ENCODE data around the gene SPTBN4.
"Not testable (repeated sequence)": the region's sequence is repeated elsewhere in the genome, so short reads cannot be mapped to it uniquely, and the experiment has no call there.

SPTBN4 gene

DNA sequence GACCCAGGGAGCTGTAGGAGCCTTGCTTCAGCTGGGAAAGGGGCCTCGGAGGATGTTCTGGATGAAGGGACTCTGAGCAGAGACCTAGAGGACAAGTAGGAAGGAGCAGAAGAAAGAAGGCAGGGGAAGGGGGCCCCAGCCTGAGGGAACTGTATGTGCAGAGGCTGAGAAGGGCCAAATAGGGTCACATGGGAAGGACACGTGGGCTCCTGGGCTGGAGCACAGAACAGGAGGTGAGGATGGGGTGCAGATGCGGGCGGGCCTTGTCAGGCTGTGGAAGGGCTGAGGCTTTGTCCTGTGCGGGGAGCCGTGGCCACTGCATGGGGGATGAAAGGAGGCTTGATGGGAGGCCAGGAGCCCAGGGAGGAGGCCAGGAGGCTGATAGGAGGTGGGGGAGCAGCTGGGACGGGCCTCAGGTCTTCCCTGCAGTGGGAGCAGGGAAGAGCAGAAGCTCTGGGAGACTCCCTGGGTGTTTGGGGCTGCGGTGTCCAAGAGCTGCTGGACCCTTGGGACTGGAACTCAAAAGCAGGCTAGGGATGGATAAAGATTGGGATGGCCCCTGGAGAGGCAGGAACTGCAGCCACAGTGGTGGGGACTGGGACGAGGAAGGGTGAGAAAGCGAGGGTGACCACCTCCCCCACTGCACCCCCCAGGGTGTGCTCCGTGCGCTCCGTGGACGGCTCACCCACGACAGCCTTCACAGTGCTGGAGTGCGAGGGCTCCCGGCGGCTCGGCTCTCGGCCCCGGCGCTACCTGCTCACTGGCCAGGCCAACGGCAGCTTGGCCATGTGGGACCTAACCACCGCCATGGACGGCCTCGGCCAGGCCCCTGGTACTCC is 123.0 kb downstream of the SPTBN4 start:
- no peak for DNase-seq

DNA sequence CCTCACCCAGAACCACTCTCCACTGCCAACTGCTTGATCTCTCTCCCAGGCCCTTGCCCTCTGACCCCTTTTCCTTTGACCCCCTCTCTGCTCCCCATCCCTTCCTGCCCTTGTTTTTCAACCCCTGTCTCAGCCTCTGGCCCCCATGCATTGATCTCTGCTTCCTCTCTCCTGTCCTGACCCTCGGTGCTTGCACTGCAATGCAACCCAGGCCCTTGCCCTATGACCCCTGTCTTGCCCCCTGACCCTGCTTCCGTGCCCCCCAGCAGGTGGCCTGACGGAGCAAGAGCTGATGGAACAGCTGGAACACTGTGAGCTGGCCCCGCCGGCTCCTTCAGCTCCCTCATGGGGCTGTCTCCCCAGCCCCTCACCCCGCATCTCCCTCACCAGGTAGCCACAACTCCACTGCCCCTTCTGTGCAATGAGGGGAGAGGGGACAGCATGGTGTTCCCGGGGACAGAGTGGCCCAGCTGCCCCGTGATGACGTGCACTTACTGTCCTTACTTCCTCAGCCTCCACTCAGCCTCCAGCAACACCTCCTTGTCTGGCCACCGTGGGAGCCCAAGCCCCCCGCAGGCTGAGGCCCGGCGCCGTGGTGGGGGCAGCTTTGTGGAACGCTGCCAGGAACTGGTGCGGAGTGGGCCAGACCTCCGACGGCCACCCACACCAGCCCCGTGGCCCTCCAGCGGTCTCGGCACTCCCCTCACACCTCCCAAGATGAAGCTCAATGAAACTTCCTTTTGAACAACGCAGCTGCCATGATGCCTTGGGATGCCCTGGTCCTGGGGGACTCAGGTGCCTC is 123.9 kb downstream of the SPTBN4 start:
- no peak for DNase-seq

DNA sequence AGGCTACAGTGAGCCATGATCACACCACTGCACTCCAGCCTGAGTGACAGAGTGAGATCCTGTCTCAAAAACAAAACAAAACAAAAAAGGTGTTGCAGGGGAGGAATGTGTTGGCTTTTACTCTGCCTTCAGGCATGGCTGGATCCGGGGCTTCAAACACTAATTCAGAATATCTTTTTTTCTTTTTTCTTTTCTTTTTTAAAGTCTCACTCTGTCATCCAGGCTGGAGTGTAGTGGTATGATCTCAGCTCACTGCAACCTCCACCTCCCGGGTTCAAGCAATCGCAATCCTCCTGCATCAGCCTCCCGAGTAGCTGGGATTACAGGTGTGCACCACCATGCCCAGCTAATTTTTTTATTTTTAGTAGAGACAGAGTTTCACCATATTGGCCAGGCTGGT is 124.9 kb downstream of the SPTBN4 start:
- DNase-seq = not testable (repeated sequence)

DNA sequence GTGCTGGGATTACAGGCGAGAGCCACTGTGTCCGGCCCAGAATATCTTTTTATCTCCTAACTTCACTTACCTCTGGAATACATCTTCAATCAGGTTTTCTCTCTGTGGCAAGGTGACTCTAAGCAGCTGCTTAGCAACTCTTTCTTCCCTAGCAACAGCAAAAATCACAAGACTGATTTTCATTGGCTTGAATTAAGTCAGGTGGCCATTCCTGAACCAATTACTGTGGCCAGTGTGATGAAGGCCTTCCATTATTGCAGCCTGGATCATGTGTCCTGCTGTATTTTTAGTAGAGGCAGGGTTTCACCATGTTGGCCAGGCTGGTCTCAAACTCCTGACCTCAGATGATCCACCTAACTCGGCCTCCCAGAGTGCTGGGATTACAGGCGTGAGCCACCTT is 125.4 kb downstream of the SPTBN4 start:
- DNase-seq = peak; percentile 50

DNA sequence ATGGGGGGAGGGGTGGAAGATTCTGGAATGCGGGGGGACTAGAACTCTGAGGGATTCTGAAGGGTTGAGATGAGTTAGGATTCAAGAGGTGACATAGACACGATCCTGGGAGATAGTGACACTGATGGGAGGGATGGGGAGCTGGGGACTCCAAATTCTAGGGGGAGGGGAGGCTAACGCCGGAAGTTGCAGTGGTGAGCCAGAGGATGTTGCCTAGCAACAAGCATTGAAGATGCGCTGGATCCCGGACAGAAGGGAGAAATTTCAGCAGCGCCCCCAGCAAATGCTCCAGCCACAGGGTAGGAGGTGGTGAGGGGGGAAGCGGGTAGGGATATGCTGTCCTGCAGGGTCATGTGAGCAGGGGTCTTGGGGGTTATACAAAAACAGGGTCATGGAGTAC is 127.5 kb downstream of the SPTBN4 start:
- DNase-seq = no peak

DNA sequence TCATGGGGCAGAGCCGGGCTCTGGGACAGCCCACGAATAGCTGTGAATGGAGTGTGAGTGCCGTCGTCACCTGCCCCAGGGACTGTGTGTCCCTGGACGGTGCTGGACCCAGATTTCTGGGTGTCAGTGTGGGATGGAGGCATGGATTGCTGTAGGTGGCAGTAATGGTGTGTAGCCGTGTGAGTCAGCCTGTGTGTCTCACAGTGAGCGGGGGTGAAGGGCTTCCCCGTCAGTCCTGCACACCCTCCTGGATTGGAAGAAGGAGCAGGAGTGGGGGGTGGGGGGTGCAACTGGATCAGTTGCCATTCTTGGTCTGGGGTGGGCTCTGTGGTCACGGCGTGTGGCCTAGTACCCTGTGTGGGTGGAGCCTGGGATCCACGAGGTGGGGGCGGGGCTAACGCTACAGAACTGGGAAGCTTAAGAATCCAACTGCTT is 127.9 kb downstream of the SPTBN4 start:
- no peak for DNase-seq

DNA sequence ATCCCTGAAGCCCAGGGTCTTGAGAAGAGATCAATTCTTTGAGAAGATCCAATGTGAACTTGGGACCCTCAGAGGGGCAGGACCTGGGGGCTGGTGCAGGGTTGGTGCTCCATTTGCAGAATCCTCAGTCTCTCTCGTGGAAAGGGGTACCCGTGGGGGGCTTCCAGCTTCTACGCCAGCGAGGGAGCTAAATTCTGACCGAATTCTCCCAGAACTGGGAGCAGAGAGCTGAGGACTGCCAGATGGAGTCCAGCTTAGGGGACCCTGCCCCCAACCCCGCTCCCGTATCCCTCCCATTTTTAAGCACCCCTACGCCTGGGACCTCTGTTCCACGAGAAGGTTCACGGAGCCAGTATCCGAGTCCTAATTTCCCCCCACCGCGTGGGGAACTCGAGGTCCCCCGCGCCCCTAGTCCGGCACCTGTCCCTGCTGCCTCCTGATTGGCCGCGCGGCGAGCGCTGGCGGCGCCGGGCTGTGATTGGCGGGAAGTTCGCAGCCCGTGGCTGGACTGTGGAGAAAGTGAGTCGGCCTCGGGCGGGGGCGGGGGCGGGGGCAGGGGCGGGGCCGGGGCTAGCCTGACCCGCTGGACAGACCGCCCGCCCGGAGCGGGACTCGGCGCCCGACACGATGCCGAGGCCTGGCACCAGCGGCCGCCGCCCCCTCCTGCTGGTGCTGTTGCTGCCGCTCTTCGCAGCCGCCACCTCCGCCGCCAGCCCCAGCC is 130.0 kb downstream of the SPTBN4 start:
- DNase-seq = no peak

DNA sequence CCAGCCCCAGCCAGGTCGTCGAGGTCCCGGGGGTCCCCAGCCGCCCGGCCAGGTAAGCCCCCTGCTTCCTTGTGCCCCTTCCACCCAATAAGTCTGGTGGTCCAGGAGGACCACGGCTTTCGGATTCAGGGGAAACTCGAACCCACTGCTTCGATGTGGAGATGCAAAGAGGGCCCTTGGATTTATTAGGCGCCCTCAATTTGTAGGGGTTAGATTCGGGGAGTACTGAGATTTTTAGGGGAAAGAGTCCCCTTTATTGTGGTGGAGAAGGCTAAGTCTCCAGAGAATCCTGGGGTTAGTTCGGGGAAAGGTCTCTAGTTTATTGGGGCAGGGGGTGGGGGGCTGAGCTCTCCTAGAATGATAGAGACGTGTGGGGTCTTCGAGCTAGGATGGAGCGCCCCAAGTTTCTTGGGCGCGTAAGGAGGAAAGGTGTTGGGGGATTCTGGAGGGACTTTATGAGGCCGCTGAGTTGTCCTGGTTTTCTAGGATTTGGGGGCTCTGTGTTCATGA is 130.6 kb downstream of the SPTBN4 start:
- no peak for DNase-seq

DNA sequence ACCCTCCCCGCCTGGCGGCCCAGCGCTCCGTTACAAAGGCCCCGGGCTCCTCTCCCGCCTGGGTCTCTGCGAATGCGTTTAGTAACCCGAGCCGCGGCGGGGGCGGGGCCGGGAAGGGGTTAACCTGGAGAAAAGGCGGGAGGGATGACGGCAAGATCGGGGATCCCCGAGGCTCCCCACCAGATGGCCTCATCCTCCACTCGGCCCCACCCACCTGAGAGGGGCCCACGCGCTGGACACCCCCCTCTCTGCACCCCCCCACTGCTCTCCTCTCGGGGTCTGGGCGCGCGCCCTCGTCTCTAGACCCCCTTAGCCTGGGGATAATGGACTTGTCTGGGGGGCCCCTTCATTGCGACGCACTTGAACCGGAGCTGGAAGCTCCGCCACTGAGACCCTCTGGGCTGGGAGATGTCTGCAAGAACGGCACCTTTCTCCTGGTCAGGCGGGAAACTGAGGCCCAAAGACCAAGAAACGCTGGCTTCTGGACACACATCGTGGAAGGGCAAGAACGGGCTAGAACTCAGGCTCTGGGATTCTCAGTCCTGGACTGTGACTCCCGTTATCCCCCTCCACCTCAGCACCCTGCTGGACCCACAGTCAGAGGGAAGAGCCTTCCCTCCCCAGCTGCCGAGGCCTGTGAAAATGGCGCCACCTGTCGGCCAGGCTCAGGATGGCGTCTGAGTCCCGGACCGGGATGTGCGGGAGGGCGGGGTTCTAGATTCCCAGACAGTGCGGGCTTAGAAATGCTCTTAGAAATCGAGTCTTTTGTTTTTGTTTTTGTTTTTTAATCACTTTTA is 131.5 kb downstream of the SPTBN4 start:
- DNase-seq = peak; percentile 85

DNA sequence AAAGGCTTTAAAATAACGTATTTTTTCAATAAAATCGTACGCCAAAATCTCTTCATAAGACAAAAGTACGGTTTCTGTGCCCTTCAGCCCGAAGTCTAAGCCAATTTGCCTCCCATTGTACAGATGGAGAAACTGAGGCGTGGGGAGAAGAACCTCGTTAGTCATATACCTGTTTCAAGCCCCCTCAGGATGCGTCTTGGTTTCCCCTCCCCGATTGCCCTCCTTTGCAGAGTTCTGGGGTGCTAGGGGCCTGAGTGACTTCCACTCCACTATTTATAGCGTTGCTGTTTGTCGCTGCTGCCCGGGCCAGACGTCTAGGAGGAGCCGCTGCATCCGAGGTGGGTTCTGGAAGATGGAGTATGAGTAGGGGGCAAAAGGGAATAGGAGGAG is 132.1 kb downstream of the SPTBN4 start:
- no peak for DNase-seq

DNA sequence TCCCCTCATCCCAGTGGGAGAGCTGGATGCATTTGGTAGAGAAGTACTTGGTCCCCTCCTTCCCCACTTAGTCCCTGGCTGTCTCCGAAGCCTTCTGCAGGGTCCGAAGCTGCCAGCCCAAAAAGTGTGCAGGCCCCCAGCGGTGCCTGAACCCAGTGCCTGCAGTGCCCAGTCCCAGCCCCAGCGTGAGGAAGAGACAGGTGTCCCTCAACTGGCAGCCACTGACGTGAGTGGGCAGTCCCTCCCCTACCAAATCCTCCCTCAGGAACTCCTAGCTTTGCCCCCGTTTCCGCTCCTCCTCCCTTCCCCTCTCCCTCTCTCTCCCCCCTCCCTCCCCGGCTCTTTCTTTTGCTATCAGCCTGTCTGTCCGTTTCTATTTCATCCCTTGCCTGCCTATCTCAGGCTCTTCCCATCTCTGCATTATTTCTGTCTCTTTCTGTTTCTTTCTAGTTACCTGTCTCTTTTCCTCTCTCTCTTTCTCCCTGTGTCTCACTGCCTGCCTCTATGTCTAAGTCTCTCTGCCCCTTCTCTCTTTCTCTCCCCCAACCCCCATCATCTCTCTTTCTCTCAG is 132.6 kb downstream of the SPTBN4 start:
- DNase-seq = peak; percentile 42

DNA sequence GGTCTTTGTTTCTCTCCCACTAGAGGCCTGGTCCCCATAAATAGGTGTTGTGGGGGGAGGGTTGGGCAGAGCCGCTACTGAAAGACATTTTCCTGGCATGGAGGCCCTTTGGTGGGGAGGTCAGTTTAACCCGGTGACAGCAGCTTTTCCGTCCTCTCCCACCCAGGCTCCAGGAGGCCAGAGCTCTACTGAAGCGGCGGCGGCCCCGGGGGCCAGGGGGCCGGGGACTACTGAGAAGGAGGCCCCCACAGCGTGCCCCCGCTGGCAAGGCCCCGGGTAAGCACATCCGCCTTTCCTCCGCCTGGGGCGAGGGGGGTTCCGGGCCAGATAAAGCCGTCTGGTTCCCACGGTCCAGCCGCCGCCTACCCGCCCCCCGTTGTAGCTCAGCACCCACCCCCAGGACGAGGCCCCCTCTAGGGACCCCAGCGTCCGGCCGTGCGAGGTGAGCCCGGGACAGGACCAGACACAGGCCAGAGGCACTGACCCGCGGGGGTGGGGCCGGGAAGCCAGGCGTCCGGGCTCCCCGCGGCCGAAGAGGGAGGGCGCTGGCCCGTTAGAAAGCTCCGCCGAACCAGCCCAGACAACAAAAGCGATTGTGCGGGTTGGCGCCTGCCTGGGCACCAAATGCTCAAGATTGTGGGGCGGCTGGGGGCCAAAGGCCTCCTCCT is 133.2 kb downstream of the SPTBN4 start:
- no peak for DNase-seq

DNA sequence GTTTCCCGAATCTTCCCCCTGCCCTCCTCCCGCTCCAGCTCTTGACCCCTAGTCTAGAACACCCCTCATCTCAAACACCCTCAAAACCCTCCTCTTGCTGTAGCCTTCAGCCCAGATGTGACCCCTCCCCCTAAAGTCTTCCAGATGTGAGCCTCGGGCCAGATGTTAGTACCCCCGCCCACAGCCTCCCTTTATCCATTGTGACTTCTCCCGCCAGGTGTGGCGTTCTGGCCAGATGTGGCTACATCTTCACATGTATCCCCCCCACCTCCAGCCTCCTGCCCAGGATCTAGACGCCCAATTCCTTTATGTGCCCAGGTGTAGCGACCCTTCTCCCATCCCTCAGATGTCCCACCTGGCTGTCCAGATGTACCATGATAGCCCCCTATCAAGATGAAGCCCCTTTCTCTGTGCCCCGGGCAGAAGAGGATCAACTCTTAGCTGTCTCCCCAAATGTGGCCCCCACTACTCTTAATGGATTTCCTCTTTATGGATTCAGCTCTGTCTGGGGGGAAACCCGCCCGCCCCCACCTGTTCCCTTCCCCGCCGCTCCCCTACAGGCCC is 133.9 kb downstream of the SPTBN4 start:
- no peak for DNase-seq

DNA sequence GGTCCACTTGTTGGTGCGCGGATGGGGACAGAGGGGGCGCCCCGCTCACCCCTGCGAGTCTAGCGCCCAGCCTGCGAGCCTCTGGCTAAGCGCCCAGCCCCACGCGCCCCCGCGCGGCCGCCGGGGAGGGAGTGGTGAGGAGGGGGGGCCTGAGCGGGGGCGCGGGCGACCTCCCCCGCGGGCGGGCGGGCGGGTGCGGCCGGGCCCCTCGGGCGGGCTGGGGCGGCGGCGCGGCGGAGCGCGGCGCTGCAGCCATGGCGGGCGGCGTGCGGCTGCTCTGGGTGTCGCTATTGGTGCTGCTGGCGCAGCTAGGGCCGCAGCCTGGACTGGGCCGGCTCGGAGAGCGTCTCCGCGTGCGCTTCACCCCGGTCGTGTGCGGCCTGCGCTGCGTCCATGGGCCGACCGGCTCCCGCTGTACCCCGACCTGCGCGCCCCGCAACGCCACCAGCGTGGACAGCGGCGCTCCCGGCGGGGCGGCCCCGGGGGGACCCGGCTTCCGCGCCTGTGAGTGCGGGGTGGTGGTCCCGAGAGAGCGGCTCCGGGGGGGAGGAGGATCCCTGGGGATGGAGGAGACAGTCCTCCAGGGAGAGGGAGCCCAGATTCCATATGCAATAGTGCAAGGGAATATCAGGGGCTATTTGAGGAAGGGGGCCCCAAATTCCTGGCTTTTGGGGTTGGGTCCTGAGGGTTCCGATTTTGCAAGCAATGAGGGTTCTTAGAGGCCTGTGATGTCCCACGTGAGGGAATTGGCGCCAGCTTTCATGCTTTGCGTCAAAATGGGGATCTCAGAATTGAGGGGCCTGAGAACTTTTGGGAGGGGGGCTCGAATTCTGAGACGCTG is 134.6 kb downstream of the SPTBN4 start, which contains the start of gene LTBP4:
Gene LTBP4 (plus strand): TSS at position 236 of the 841 bp plus-strand sequence. CDS start 19 bp downstream, at position 255.
- DNase-seq = peak; percentile 53

DNA sequence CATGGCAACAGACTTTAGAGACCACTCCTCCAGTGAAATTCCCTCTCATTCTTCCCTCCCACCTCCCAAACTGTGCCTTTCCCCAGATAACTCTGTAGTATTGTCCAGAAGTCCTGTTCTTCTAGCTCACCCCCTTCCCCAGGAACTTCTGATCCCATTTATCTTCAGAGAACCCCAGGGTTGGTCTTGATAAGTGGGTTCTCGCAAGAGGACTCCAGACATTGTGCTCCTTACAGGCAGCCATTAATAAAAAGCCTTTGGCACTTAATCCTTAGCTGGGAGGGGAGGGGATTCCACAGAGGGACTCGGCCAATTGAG is 136.2 kb downstream of the SPTBN4 start:
- DNase-seq = no peak

DNA sequence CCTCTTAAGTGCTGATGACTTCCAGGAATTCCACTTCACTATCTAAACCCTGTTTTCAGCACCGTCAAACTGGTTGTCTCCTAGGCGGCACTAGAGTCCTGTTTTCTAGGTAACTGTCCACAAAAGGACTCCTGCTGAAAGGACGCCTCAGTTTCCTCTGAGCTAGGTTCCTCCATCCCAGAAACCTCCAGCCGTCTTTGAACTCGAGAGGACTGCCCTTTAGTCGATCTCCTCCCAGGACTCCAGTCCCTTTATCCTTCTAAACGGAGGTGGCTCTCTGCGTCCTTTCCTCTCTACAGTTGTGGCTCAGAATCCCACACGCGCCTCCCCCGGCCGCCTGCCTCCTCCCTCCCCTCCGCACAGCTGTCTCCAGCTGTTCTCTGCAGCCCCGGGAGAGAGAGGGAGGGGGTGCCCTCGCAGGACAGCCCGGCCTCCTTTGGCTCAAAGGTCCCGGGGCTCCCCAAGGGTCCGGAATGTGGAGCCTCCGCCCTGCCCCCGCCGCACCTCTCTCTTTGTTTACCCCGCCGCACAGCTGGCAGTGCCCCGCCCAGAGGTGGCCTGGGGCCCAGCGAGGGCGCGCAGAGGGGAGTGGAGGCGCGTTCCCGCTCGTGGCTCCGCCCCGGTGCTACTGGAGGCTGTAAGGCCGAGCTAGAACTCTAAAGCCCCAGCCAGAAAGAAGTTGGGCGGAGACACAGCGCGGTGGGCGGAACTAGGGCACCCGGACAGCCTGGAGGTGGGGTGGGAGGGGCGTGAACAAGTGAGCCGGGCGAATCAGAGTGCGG is 136.8 kb downstream of the SPTBN4 start:
- DNase-seq = peak; percentile 99

DNA sequence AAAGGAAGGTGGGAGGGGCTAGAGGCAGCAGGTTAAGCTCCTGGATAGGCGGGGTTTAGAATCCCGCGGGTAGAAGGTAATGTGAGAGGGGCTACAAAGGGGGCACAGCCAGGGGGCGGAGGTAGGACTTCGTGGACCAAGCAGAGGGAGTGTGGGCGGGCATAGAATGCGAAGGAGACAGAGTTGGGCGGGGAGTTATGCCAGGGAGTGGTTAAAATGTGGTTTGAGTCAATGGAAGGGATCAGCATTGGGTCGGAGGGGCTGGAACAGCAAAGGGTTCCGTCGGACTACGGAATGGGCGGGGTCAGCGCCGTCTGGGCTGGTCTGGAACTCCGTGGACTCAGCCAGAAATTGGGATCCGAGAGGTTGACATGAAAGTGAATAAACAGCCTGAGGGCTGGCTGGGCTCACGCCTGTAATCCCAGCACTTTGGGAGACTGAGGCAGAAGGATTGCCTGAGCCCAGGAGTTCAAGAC is 137.4 kb downstream of the SPTBN4 start:
- DNase-seq = no peak

DNA sequence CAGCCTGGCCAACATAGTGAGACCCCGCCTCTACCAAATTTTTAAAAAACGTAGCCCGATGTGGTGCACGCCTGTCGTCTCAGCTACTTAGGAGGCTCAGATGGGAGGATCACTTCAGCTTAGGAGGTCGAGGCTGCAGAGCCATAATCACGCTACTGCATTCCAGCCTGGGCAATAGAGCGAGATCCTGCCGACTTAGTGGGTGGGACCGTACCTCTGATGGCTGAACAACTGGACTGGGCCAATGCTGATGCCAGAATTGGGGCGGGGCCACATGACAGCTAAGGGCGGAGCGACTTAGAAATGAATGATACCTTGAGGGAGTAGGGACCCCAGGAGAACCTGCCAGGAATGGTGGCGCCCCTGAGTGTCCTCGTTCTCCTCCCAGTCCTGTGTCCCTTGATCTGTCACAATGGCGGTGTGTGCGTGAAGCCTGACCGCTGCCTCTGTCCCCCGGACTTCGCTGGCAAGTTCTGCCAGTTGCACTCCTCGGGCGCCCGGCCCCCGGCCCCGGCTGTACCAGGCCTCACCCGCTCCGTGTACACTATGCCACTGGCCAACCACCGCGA is 137.9 kb downstream of the SPTBN4 start:
- DNase-seq = no peak

Measured in CD4-positive, alpha-beta T cell treated with Interleukin-10 for 1 hour (primary cell).